Measurements from ENCODE around the gene CBX4.
"Not testable (repeated sequence)": the region's sequence is repeated elsewhere in the genome, so short reads cannot be mapped to it uniquely, and the experiment has no call there.

Gene CBX4

GRCh38 chr17:79857095-79857494, 17.9 kb upstream of the CBX4 start:
- no peak for TF ChIP-seq CTCF (conservative IDR thresholded peaks at IDR 0.05; ENCODE audit: low read depth, low read length)
- Histone ChIP-seq H3K79me2 (ENCODE audit: insufficient read depth, low read depth) (no peaks in the 10 kb centered on the region), H3K9ac (no peak overlapping the region), H3K4me1 (ENCODE audit: low read depth, poor library complexity, severe bottlenecking) (peaks cover 12% of the 10 kb centered on the region), H3K36me3 (ENCODE audit: insufficient read depth) (no peaks in the 10 kb centered on the region), H2AFZ (ENCODE audit: low read depth) (no peak overlapping the region), H3K27me3 (ENCODE audit: insufficient read depth, low read depth) (peaks cover 37% of the 10 kb centered on the region; the same call in 1 of the 2 replicates), H3K27ac (no peak overlapping the region), H4K20me1 (ENCODE audit: insufficient read depth) (no peaks in the 10 kb centered on the region), H3K4me2 (no peak overlapping the region), H3K4me3 (IDR thresholded peaks at IDR 0.05; ENCODE audit: insufficient read depth, low read depth, low read length) (no peak overlapping the region)

GRCh38 chr17:79855331-79856124, 16.3 kb upstream of the CBX4 start:
- TF ChIP-seq CTCF (conservative IDR thresholded peaks at IDR 0.05; ENCODE audit: low read depth, low read length) = no peak
- Histone ChIP-seq H3K79me2 (ENCODE audit: insufficient read depth, low read depth) (no peaks in the 10 kb centered on the region), H3K27ac (no peak overlapping the region), H4K20me1 (ENCODE audit: insufficient read depth) (no peaks in the 10 kb centered on the region), H2AFZ (ENCODE audit: low read depth) (no peak overlapping the region), H3K36me3 (ENCODE audit: insufficient read depth) (no peaks in the 10 kb centered on the region), H3K9ac (no peak overlapping the region), H3K4me2 (no peak overlapping the region), H3K27me3 (ENCODE audit: insufficient read depth, low read depth) (peaks cover 25% of the 10 kb centered on the region; the same call in 1 of the 2 replicates), H3K4me3 (IDR thresholded peaks at IDR 0.05; ENCODE audit: insufficient read depth, low read depth, low read length) (no peak overlapping the region), H3K4me1 (ENCODE audit: low read depth, poor library complexity, severe bottlenecking) (peaks cover 12% of the 10 kb centered on the region)

GRCh38 chr17:79854080-79855060, 15.1 kb upstream of the CBX4 start:
- Histone ChIP-seq H3K27me3 (ENCODE audit: insufficient read depth, low read depth) (peaks cover 24% of the 10 kb centered on the region; the same call in 1 of the 2 replicates), H3K9ac (no peak overlapping the region), H2AFZ (ENCODE audit: low read depth) (no peak overlapping the region), H3K4me3 (IDR thresholded peaks at IDR 0.05; ENCODE audit: insufficient read depth, low read depth, low read length) (no peak overlapping the region), H3K4me1 (ENCODE audit: low read depth, poor library complexity, severe bottlenecking) (peaks cover 12% of the 10 kb centered on the region), H3K79me2 (ENCODE audit: insufficient read depth, low read depth) (no peaks in the 10 kb centered on the region), H3K27ac (no peak overlapping the region), H3K4me2 (no peak overlapping the region), H3K36me3 (ENCODE audit: insufficient read depth) (no peaks in the 10 kb centered on the region), H4K20me1 (ENCODE audit: insufficient read depth) (no peaks in the 10 kb centered on the region)
- no peak for TF ChIP-seq CTCF (conservative IDR thresholded peaks at IDR 0.05; ENCODE audit: low read depth, low read length)

GRCh38 chr17:79853168-79853567, 13.9 kb upstream of the CBX4 start:
- Histone ChIP-seq H3K4me2 (peak overlapping the region; percentile 46), H3K4me1 (ENCODE audit: low read depth, poor library complexity, severe bottlenecking) (peaks cover 12% of the 10 kb centered on the region), H2AFZ (ENCODE audit: low read depth) (peak overlapping the region; percentile 45; the same call in 1 of the 2 replicates), H3K27me3 (ENCODE audit: insufficient read depth, low read depth) (peaks cover 27% of the 10 kb centered on the region; the same call in 1 of the 2 replicates)
- not testable (repeated sequence) for H3K4me3 ChIP-seq (IDR thresholded peaks at IDR 0.05; ENCODE audit: insufficient read depth, low read depth, low read length); H3K27ac ChIP-seq; H4K20me1 ChIP-seq (ENCODE audit: insufficient read depth); H3K9ac ChIP-seq; H3K36me3 ChIP-seq (ENCODE audit: insufficient read depth); H3K79me2 ChIP-seq (ENCODE audit: insufficient read depth, low read depth)

Data from KMS-11 (cell line).